HepG2 (cell line): ENCODE data around the gene SLC34A3. TPM values are rescaled to one million over a fixed set of nuclear protein-coding genes. Genes with fewer than 3 reads are reported as not detected.

Experiments used
- ATRX ChIP-seq: sonication (generic); formaldehyde crosslinking; IDR thresholded peaks from 2 replicates; pipeline ENCODE4 v1.4.0; 2020; ENCODE audit warnings: missing genetic modification reagents, borderline replicate concordance
- IKZF1 ChIP-seq: fragments of 450-650 bp; IDR thresholded peaks from 2 replicates; pipeline ENCODE4 v1.7.1; 2016
- NKX3-1 ChIP-seq: sonication (generic); formaldehyde crosslinking; IDR thresholded peaks from 2 replicates; pipeline ENCODE4 v1.5.0; 2020; ENCODE audit warnings: missing genetic modification reagents
- PAWR ChIP-seq: sonication (generic); formaldehyde crosslinking; IDR thresholded peaks from 2 replicates; pipeline ENCODE4 v1.4.0; 2020; ENCODE audit warnings: missing genetic modification reagents, mild to moderate bottlenecking, borderline replicate concordance
- RAD21 ChIP-seq: fragments of 450-650 bp; formaldehyde crosslinking; IDR thresholded peaks from 2 replicates; pipeline ENCODE4 v1.5.0; 2020; ENCODE audit warnings: mild to moderate bottlenecking
- RFXAP ChIP-seq: sonication (generic); formaldehyde crosslinking; IDR thresholded peaks from 2 replicates; pipeline ENCODE4 v1.4.0; 2020; ENCODE audit warnings: missing genetic modification reagents, borderline replicate concordance
- TBX2 ChIP-seq: sonication (generic); formaldehyde crosslinking; IDR thresholded peaks from 2 replicates; pipeline ENCODE4 v1.5.0; 2020; ENCODE audit warnings: missing genetic modification reagents, mild to moderate bottlenecking, borderline replicate concordance
- ZBTB7B ChIP-seq: sonication (generic); formaldehyde crosslinking; IDR thresholded peaks from 2 replicates; pipeline ENCODE4 v1.4.0; 2020; ENCODE audit warnings: missing genetic modification reagents
- ZNF350 ChIP-seq: sonication (generic); formaldehyde crosslinking; IDR thresholded peaks from 2 replicates; pipeline ENCODE4 v1.4.0; 2020; ENCODE audit warnings: mild to moderate bottlenecking, low read depth, missing genetic modification reagents, borderline replicate concordance
- ZNF792 ChIP-seq: IDR thresholded peaks from 2 replicates; pipeline ENCODE4 v1.6.1; 2016
- polyA plus RNA-seq, 8 experiments: library from polyadenylated mRNA; depleted of rRNA in 3 of 8; stranded (reverse) in 7 of 8; unstranded in 1 of 8; fragments of >200 nt; fragmentation: Illumina TruSeq in 4 of 8; extraction: Trizol in 4 of 8; gene quantifications; 2 replicates each; pipeline versions ENCODE4 v1.2.1 to v1.2.3, GENCODE V29; 2011 to 2016; ENCODE audit warnings: low read depth in 4 of 8, missing spikeins in 1 of 8, mixed read lengths in 1 of 8; ENCODE audit not compliant: insufficient read depth in 1 of 8
- total RNA-seq, 5 experiments: library from RNA; depleted of rRNA; stranded (reverse); fragments of >200 nt; fragmentation: Illumina TruSeq; extraction: Trizol; gene quantifications; 2 replicates each; pipeline ENCODE4 v1.2.3, GENCODE V29; 2016; ENCODE audit warnings: low read depth in 1 of 5
- TF ChIP-seq, protein P1 (sequence below): sonication (generic); formaldehyde crosslinking; IDR thresholded peaks from 2 replicates; pipeline ENCODE4 v1.4.0; 2020; ENCODE audit warnings: missing genetic modification reagents
- TF ChIP-seq, protein P2 (sequence below): sonication (generic); formaldehyde crosslinking; IDR thresholded peaks from 2 replicates; pipeline ENCODE4 v1.5.0; 2020; ENCODE audit warnings: mild to moderate bottlenecking, missing genetic modification reagents, borderline replicate concordance
- TF ChIP-seq, protein P3 (sequence below): sonication (generic); formaldehyde crosslinking; IDR thresholded peaks from 2 replicates; pipeline ENCODE4 v1.4.0; 2020; ENCODE audit warnings: missing genetic modification reagents
- TF ChIP-seq, protein P4 (sequence below): sonication (generic); formaldehyde crosslinking; IDR thresholded peaks from 2 replicates; pipeline ENCODE4 v1.4.0; 2020; ENCODE audit warnings: mild to moderate bottlenecking, missing genetic modification reagents, borderline replicate concordance
- TF ChIP-seq, protein P5 (sequence below): sonication (generic); formaldehyde crosslinking; IDR thresholded peaks from 2 replicates; pipeline ENCODE4 v1.4.0; 2020; ENCODE audit warnings: missing genetic modification reagents

Gene SLC34A3
- total and polyA plus RNA-seq, 2 of the 13 experiments (the other 11 are each of a cell fraction or from before 2014, with no cell fraction given), result 0.07 to 1.0 TPM

DNA sequence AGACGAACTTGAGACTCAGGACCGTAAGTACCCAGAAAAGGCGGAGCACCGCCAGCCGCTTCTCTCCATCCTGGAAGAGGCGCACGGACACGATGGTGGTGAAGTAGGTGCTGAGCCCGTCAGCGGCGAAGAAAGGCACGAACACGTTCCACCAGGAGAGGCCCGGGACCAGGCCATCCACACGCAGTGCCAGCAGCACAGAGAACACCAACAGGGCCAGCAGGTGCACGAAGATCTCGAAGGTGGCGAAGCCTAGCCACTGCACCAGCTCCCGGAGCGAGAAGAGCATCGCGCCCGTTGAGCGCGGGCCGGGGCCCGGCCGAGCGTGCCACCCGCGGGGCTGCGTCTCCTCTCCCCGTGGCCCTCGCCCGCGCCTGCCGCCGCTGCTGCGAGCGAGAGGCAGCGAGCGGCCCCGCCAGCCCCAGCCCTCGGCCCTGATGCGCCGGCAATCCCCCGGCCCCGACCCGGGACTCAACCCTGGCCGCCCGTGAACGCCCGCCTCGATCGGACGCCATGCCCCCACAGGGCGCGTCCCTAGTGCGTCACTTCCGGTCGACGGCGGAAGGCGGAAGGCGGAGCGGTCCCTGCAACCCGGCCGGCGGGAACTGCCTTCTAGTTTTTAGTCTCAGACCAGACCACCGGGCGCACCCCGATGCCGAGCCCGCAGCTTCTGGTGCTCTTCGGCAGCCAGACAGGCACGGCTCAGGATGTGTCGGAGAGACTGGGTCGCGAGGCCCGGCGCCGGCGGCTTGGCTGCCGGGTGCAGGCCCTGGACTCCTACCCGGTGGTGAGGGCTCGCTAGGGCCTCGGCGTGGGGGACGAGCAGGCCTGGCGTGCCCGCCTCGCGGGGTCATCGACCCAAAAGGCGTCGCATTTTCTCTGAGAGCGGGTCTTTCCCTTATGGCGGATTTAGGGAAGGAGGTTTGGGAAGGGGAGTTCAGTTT is 25.3 kb upstream of the SLC34A3 start, which contains the start of the genes NDOR1 and TMEM203 (continued):
- TF ChIP-seq, protein P1, sequence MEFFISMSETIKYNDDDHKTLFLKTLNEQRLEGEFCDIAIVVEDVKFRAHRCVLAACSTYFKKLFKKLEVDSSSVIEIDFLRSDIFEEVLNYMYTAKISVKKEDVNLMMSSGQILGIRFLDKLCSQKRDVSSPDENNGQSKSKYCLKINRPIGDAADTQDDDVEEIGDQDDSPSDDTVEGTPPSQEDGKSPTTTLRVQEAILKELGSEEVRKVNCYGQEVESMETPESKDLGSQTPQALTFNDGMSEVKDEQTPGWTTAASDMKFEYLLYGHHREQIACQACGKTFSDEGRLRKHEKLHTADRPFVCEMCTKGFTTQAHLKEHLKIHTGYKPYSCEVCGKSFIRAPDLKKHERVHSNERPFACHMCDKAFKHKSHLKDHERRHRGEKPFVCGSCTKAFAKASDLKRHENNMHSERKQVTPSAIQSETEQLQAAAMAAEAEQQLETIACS (CRISPR knock-in tag), result peak; percentile 37; the same call in 1 of the 2 replicates
- TF ChIP-seq ZBTB7B (CRISPR knock-in tag) (peak; percentile 80; the same call in 1 of the 2 replicates), IKZF1 (no peak), ATRX (no peak), ZNF792 (CRISPR knock-in tag) (no peak), RFXAP (CRISPR knock-in tag) (peak; percentile 55; the same call in 1 of the 2 replicates), ZNF350 (CRISPR knock-in tag) (peak; percentile 73), PAWR (CRISPR knock-in tag) (no peak), TBX2 (CRISPR knock-in tag) (peak; percentile 12; the same call in 1 of the 2 replicates), NKX3-1 (CRISPR knock-in tag) (0 out of 2 replicates have a peak, but pooled peaks have one; percentile 28), RAD21 (CRISPR knock-in tag) (0 out of 2 replicates have a peak, but pooled peaks have one; percentile 24)
- TF ChIP-seq, protein P2, sequence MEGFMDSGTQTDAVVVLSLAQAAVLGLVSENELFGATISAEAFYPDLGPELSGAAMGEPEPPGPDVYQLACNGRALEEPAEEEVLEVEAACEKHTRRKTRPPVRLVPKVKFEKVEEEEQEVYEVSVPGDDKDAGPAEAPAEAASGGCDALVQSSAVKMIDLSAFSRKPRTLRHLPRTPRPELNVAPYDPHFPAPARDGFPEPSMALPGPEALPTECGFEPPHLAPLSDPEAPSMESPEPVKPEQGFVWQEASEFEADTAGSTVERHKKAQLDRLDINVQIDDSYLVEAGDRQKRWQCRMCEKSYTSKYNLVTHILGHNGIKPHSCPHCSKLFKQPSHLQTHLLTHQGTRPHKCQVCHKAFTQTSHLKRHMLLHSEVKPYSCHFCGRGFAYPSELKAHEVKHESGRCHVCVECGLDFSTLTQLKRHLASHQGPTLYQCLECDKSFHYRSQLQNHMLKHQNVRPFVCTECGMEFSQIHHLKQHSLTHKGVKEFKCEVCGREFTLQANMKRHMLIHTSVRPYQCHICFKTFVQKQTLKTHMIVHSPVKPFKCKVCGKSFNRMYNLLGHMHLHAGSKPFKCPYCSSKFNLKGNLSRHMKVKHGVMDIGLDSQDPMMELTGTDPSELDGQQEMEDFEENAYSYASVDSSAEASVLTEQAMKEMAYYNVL (CRISPR knock-in tag), result peak; percentile 59
- TF ChIP-seq, protein P3, sequence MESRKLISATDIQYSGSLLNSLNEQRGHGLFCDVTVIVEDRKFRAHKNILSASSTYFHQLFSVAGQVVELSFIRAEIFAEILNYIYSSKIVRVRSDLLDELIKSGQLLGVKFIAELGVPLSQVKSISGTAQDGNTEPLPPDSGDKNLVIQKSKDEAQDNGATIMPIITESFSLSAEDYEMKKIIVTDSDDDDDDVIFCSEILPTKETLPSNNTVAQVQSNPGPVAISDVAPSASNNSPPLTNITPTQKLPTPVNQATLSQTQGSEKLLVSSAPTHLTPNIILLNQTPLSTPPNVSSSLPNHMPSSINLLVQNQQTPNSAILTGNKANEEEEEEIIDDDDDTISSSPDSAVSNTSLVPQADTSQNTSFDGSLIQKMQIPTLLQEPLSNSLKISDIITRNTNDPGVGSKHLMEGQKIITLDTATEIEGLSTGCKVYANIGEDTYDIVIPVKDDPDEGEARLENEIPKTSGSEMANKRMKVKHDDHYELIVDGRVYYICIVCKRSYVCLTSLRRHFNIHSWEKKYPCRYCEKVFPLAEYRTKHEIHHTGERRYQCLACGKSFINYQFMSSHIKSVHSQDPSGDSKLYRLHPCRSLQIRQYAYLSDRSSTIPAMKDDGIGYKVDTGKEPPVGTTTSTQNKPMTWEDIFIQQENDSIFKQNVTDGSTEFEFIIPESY (CRISPR knock-in tag), result peak; percentile 35; the same call in 1 of the 2 replicates
- TF ChIP-seq, protein P4, sequence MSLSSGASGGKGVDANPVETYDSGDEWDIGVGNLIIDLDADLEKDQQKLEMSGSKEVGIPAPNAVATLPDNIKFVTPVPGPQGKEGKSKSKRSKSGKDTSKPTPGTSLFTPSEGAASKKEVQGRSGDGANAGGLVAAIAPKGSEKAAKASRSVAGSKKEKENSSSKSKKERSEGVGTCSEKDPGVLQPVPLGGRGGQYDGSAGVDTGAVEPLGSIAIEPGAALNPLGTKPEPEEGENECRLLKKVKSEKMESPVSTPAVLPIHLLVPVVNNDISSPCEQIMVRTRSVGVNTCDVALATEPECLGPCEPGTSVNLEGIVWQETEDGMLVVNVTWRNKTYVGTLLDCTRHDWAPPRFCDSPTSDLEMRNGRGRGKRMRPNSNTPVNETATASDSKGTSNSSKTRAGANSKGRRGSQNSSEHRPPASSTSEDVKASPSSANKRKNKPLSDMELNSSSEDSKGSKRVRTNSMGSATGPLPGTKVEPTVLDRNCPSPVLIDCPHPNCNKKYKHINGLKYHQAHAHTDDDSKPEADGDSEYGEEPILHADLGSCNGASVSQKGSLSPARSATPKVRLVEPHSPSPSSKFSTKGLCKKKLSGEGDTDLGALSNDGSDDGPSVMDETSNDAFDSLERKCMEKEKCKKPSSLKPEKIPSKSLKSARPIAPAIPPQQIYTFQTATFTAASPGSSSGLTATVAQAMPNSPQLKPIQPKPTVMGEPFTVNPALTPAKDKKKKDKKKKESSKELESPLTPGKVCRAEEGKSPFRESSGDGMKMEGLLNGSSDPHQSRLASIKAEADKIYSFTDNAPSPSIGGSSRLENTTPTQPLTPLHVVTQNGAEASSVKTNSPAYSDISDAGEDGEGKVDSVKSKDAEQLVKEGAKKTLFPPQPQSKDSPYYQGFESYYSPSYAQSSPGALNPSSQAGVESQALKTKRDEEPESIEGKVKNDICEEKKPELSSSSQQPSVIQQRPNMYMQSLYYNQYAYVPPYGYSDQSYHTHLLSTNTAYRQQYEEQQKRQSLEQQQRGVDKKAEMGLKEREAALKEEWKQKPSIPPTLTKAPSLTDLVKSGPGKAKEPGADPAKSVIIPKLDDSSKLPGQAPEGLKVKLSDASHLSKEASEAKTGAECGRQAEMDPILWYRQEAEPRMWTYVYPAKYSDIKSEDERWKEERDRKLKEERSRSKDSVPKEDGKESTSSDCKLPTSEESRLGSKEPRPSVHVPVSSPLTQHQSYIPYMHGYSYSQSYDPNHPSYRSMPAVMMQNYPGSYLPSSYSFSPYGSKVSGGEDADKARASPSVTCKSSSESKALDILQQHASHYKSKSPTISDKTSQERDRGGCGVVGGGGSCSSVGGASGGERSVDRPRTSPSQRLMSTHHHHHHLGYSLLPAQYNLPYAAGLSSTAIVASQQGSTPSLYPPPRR (CRISPR knock-in tag), result no peak
- TF ChIP-seq, protein P5, sequence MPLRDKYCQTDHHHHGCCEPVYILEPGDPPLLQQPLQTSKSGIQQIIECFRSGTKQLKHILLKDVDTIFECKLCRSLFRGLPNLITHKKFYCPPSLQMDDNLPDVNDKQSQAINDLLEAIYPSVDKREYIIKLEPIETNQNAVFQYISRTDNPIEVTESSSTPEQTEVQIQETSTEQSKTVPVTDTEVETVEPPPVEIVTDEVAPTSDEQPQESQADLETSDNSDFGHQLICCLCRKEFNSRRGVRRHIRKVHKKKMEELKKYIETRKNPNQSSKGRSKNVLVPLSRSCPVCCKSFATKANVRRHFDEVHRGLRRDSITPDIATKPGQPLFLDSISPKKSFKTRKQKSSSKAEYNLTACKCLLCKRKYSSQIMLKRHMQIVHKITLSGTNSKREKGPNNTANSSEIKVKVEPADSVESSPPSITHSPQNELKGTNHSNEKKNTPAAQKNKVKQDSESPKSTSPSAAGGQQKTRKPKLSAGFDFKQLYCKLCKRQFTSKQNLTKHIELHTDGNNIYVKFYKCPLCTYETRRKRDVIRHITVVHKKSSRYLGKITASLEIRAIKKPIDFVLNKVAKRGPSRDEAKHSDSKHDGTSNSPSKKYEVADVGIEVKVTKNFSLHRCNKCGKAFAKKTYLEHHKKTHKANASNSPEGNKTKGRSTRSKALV (CRISPR knock-in tag), result peak; percentile 23; the same call in 1 of the 2 replicates
